ENCODE results near the gene REPS2.

The REPS2 gene

GRCh38 chrX:16989750-16990149 lies 43.3 kb downstream of the REPS2 start:
- Histone ChIP-seq H3K4ac (ENCODE audit: low read depth in 1 of 2, low read length in 2 of 2) (no peak overlapping the region), H3K27ac (ENCODE audit: low read length, poor library complexity, severe bottlenecking) (no peak overlapping the region), H3K4me1 (ENCODE audit: control insufficient read depth, insufficient read depth, low read depth, low read length) (no peaks in the 10 kb centered on the region), H3K14ac (ENCODE audit: low read length in 2 of 2) (no peak overlapping the region), H3K9ac (ENCODE audit: low read length) (no peak overlapping the region), H3K18ac (ENCODE audit: low read depth in 1 of 2, low read length in 2 of 2) (no peak overlapping the region), H3K79me1 (replicated peaks; ENCODE audit: low read length, poor library complexity, severe bottlenecking) (no peaks in the 10 kb centered on the region), H2BK12ac (ENCODE audit: low read length in 2 of 2) (no peak overlapping the region), H2AK5ac (ENCODE audit: low read length, severe bottlenecking) (no peak overlapping the region), H4K91ac (ENCODE audit: low read length) (no peak overlapping the region), H2BK5ac (ENCODE audit: low read depth, low read length, poor library complexity, severe bottlenecking) (no peak overlapping the region), H3K4me2 (ENCODE audit: low read length, poor library complexity, severe bottlenecking) (no peak overlapping the region), H2AFZ (ENCODE audit: low read depth, low read length) (no peak overlapping the region), H3K23ac (ENCODE audit: low read length in 2 of 2) (no peak overlapping the region), H2BK15ac (ENCODE audit: low read depth, poor library complexity, severe bottlenecking) (no peak overlapping the region), H2BK120ac (ENCODE audit: low read depth, low read length) (no peak overlapping the region), H3K36me3 (ENCODE audit: control insufficient read depth in 1 of 2, insufficient read depth in 2 of 2, low read depth in 1 of 2, low read length in 2 of 2) (no peaks in the 10 kb centered on the region), H4K8ac (ENCODE audit: low read length) (no peak overlapping the region), H3K4me3 (ENCODE audit: insufficient read depth in 1 of 2, low read depth in 1 of 2, low read length in 2 of 2) (no peak overlapping the region), H3K9me3 (ENCODE audit: control insufficient read depth, low read length) (no peaks in the 10 kb centered on the region), H3K27me3 (ENCODE audit: control insufficient read depth in 1 of 2, insufficient read depth in 1 of 2, low read length in 2 of 2) (peaks cover 0 to 17% of the 10 kb centered on the region in 2 experiments)
- DNase-seq = no peak

- no peak for DNase-seq
- H4K8ac ChIP-seq (ENCODE audit: low read length) = no peak overlapping the region
- H3K4me2 ChIP-seq (ENCODE audit: low read length, poor library complexity, severe bottlenecking) = no peak overlapping the region
- H3K14ac ChIP-seq (ENCODE audit: low read length in 2 of 2) = no peak overlapping the region
- no peak overlapping the region for H3K23ac ChIP-seq (ENCODE audit: low read length in 2 of 2)
- no peak overlapping the region for H2BK5ac ChIP-seq (ENCODE audit: low read depth, low read length, poor library complexity, severe bottlenecking)
- no peak overlapping the region for H2BK15ac ChIP-seq (ENCODE audit: low read depth, poor library complexity, severe bottlenecking)
- H3K18ac ChIP-seq (ENCODE audit: low read depth in 1 of 2, low read length in 2 of 2) = no peak overlapping the region
- peaks cover 0 to 27% of the 10 kb centered on the region in 2 experiments for H3K27me3 ChIP-seq (ENCODE audit: control insufficient read depth in 1 of 2, insufficient read depth in 1 of 2, low read length in 2 of 2)
- H4K91ac ChIP-seq (ENCODE audit: low read length) = no peak overlapping the region
- H3K4ac ChIP-seq (ENCODE audit: low read depth in 1 of 2, low read length in 2 of 2) = no peak overlapping the region
- H3K9me3 ChIP-seq (ENCODE audit: control insufficient read depth, low read length) = no peaks in the 10 kb centered on the region
- H2AFZ ChIP-seq (ENCODE audit: low read depth, low read length) = no peak overlapping the region
- H3K9ac ChIP-seq (ENCODE audit: low read length) = no peak overlapping the region
- no peak overlapping the region for H2BK120ac ChIP-seq (ENCODE audit: low read depth, low read length)
- H3K4me1 ChIP-seq (ENCODE audit: control insufficient read depth, insufficient read depth, low read depth, low read length) = no peaks in the 10 kb centered on the region
- no peaks in the 10 kb centered on the region for H3K79me1 ChIP-seq (replicated peaks; ENCODE audit: low read length, poor library complexity, severe bottlenecking)
- H2AK5ac ChIP-seq (ENCODE audit: low read length, severe bottlenecking) = no peak overlapping the region
- H3K4me3 ChIP-seq (ENCODE audit: insufficient read depth in 1 of 2, low read depth in 1 of 2, low read length in 2 of 2) = no peak overlapping the region
- no peak overlapping the region for H2BK12ac ChIP-seq (ENCODE audit: low read length in 2 of 2)
- H3K27ac ChIP-seq (ENCODE audit: low read length, poor library complexity, severe bottlenecking) = no peak overlapping the region
- H3K36me3 ChIP-seq (ENCODE audit: control insufficient read depth in 1 of 2, insufficient read depth in 2 of 2, low read depth in 1 of 2, low read length in 2 of 2) = no peaks in the 10 kb centered on the region
- WGBS = 63% methylated on average over 2 of the region's 2 CpGs
Observed at GRCh38 chrX:16990839-16991238, 44.4 kb downstream of the REPS2 start.

GRCh38 chrX:16992445-16992844 lies 46.0 kb downstream of the REPS2 start:
- H2BK5ac ChIP-seq (ENCODE audit: low read depth, low read length, poor library complexity, severe bottlenecking) = no peak overlapping the region
- no peak overlapping the region for H3K18ac ChIP-seq (ENCODE audit: low read depth in 1 of 2, low read length in 2 of 2)
- no peak overlapping the region for H2BK15ac ChIP-seq (ENCODE audit: low read depth, poor library complexity, severe bottlenecking)
- H4K91ac ChIP-seq (ENCODE audit: low read length) = no peak overlapping the region
- no peak overlapping the region for H3K14ac ChIP-seq (ENCODE audit: low read length in 2 of 2)
- H3K27ac ChIP-seq (ENCODE audit: low read length, poor library complexity, severe bottlenecking) = no peak overlapping the region
- no peak overlapping the region for H4K8ac ChIP-seq (ENCODE audit: low read length)
- no peaks in the 10 kb centered on the region for H3K36me3 ChIP-seq (ENCODE audit: control insufficient read depth in 1 of 2, insufficient read depth in 2 of 2, low read depth in 1 of 2, low read length in 2 of 2)
- peaks cover 0 to 38% of the 10 kb centered on the region in 2 experiments for H3K27me3 ChIP-seq (ENCODE audit: control insufficient read depth in 1 of 2, insufficient read depth in 1 of 2, low read length in 2 of 2)
- no peaks in the 10 kb centered on the region for H3K9me3 ChIP-seq (ENCODE audit: control insufficient read depth, low read length)
- H3K23ac ChIP-seq (ENCODE audit: low read length in 2 of 2) = no peak overlapping the region
- H2BK120ac ChIP-seq (ENCODE audit: low read depth, low read length) = no peak overlapping the region
- H2AFZ ChIP-seq (ENCODE audit: low read depth, low read length) = no peak overlapping the region
- no peak overlapping the region for H3K4me2 ChIP-seq (ENCODE audit: low read length, poor library complexity, severe bottlenecking)
- WGBS = 100% methylated on average over 1 of the region's 3 CpGs
- H3K4me1 ChIP-seq (ENCODE audit: control insufficient read depth, insufficient read depth, low read depth, low read length) = no peaks in the 10 kb centered on the region
- no peak overlapping the region for H2AK5ac ChIP-seq (ENCODE audit: low read length, severe bottlenecking)
- no peak overlapping the region for H3K4ac ChIP-seq (ENCODE audit: low read depth in 1 of 2, low read length in 2 of 2)
- no peak overlapping the region for H2BK12ac ChIP-seq (ENCODE audit: low read length in 2 of 2)
- no peaks in the 10 kb centered on the region for H3K79me1 ChIP-seq (replicated peaks; ENCODE audit: low read length, poor library complexity, severe bottlenecking)
- no peak for DNase-seq
- no peak overlapping the region for H3K4me3 ChIP-seq (ENCODE audit: insufficient read depth in 1 of 2, low read depth in 1 of 2, low read length in 2 of 2)
- H3K9ac ChIP-seq (ENCODE audit: low read length) = no peak overlapping the region

GRCh38 chrX:16992951-16993350 lies 46.5 kb downstream of the REPS2 start:
- no peak overlapping the region for H4K91ac ChIP-seq (ENCODE audit: low read length)
- no peaks in the 10 kb centered on the region for H3K9me3 ChIP-seq (ENCODE audit: control insufficient read depth, low read length)
- no peak overlapping the region for H2BK12ac ChIP-seq (ENCODE audit: low read length in 2 of 2)
- H2BK120ac ChIP-seq (ENCODE audit: low read depth, low read length) = no peak overlapping the region
- H3K36me3 ChIP-seq (ENCODE audit: control insufficient read depth in 1 of 2, insufficient read depth in 2 of 2, low read depth in 1 of 2, low read length in 2 of 2) = no peaks in the 10 kb centered on the region
- DNase-seq = no peak
- no peaks in the 10 kb centered on the region for H3K79me1 ChIP-seq (replicated peaks; ENCODE audit: low read length, poor library complexity, severe bottlenecking)
- no peak overlapping the region for H3K4me3 ChIP-seq (ENCODE audit: insufficient read depth in 1 of 2, low read depth in 1 of 2, low read length in 2 of 2)
- H3K23ac ChIP-seq (ENCODE audit: low read length in 2 of 2) = no peak overlapping the region
- no peak overlapping the region for H3K27ac ChIP-seq (ENCODE audit: low read length, poor library complexity, severe bottlenecking)
- H4K8ac ChIP-seq (ENCODE audit: low read length) = no peak overlapping the region
- no peak overlapping the region for H2BK15ac ChIP-seq (ENCODE audit: low read depth, poor library complexity, severe bottlenecking)
- no peak overlapping the region for H3K4ac ChIP-seq (ENCODE audit: low read depth in 1 of 2, low read length in 2 of 2)
- WGBS = 43% methylated on average over 2 of the region's 2 CpGs
- no peak overlapping the region for H3K9ac ChIP-seq (ENCODE audit: low read length)
- peaks cover 0 to 40% of the 10 kb centered on the region in 2 experiments for H3K27me3 ChIP-seq (ENCODE audit: control insufficient read depth in 1 of 2, insufficient read depth in 1 of 2, low read length in 2 of 2)
- no peaks in the 10 kb centered on the region for H3K4me1 ChIP-seq (ENCODE audit: control insufficient read depth, insufficient read depth, low read depth, low read length)
- no peak overlapping the region for H2AFZ ChIP-seq (ENCODE audit: low read depth, low read length)
- H3K4me2 ChIP-seq (ENCODE audit: low read length, poor library complexity, severe bottlenecking) = no peak overlapping the region
- no peak overlapping the region for H2AK5ac ChIP-seq (ENCODE audit: low read length, severe bottlenecking)
- H3K18ac ChIP-seq (ENCODE audit: low read depth in 1 of 2, low read length in 2 of 2) = no peak overlapping the region
- no peak overlapping the region for H2BK5ac ChIP-seq (ENCODE audit: low read depth, low read length, poor library complexity, severe bottlenecking)
- H3K14ac ChIP-seq (ENCODE audit: low read length in 2 of 2) = no peak overlapping the region

Data from mesenchymal stem cell (in vitro differentiated cells and primary cell).